HG03520 (cell line): Measurements from ENCODE around the gene SNAPC3.
A peak's percentile ranks its signal among the peaks of the same experiment; 100 is the strongest.

Source experiments
- ATAC-seq: cut with Tn5 transposase; IDR thresholded peaks from one replicate; pipeline ENCODE4 v1.9.1; 2021; ENCODE audit warnings: mild to moderate bottlenecking, moderate library complexity; ENCODE audit not compliant: unreplicated experiment

Gene SNAPC3

GRCh38 chr9:15485836-15486666, 63.4 kb downstream of the SNAPC3 start:
- ATAC-seq = no peak

GRCh38 chr9:15491950-15492349, 69.3 kb downstream of the SNAPC3 start:
- ATAC-seq = no peak

- ATAC-seq = no peak
Measured at GRCh38 chr9:15492485-15493150, 69.9 kb downstream of the SNAPC3 start.

DNA sequence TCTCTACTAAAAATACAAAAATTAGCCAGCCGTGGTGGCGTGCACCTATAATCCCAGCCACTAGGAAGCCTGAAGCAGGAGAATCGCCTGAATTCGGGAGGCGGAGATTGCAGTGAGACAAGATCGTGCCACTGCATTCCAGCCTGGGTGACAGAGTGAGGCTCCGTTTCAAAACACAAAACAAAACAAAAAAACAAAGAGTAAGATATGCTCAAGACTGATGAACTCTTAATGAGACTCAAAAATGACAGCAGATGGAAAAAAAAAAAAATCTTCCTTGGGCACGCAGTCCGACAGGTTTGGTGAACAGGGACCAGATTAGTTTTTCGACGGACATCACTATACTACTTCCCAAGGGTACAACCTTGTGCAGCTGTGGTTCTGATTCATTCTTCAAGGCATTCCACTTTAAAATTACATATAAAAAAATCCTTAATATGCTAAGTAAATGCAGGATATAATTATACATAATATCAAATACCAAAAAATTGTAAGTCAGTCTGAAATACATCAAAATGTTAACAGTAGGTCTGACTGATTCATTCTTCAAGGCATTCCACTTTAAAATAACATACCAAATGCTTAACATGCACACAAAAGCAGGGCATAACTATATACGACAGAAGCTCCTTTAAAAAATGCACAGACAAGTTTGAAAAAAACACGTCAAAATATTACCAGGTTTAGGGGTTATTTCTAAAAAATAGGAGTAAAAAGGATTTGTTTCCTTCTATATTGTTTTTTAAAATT, 75.7 kb downstream of the SNAPC3 start:
- ATAC-seq = no peak

- ATAC-seq = no peak
Measured at GRCh38 chr9:15499139-15499538, 76.5 kb downstream of the SNAPC3 start.

DNA sequence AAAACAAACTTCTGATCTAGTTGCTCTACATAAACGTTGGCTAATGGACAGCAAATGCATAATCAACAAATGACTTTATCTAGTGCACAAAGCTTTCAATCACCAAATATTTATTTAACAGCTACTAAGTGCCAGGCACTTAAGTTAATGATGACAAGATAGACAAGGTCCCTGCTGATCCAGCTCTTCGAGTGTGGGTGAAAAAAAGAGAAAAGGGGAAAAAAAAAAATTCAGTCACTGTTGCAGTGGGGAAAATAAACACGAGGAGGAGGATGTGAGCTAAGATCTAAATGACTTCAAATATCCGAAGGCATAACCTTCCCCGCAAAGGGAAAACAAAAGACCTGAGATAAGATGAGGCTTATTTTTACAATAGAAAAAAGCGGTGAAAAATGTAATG, 78.5 kb downstream of the SNAPC3 start:
- ATAC-seq = no peak

DNA sequence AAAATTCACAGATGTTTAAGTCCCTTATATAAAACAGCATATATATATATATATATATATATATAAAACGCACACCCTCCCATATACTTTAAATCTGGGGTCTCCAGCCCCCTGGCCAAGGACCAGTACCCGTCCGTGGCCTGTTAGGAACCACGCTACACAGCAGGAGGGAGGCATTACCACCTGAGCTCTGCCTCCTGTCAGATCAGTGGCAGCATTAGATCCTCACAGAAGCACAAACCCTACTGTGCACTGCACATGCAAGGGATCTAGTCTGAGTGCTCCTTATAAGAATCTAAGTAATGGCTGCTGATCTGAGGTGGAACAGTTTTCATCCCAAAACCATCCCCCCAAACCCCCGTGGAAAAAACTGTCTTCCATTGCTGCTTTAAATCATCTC, 79.1 kb downstream of the SNAPC3 start:
- no peak for ATAC-seq

GRCh38 chr9:15505921-15506320, 83.2 kb downstream of the SNAPC3 start:
- no peak for ATAC-seq

GRCh38 chr9:15509931-15510788, 87.5 kb downstream of the SNAPC3 start:
- ATAC-seq = peak; percentile 26

GRCh38 chr9:15510789-15511575, 88.3 kb downstream of the SNAPC3 start, which contains the start of gene PSIP1:
Gene PSIP1, minus strand, starts transcription at chr9:15510970. Its CDS starts 782 bp downstream, at chr9:15510188.
- ATAC-seq = peak; percentile 76
